Natural killer cell (primary cell): ENCODE results near the gene RPS19. TPM values are rescaled to one million over a fixed set of nuclear protein-coding genes. Genes with fewer than 3 reads are reported as not detected.

Source experiments
- ATAC-seq, 3 donors: fragments of 150-1000 bp in 2 of 3; fragments of 200-7000 bp in 1 of 3; cut with Tn5 transposase; 1 replicate in 1 of 3; 2 replicates in 2 of 3; pipeline ENCODE4 v1.10.0; 2021; ENCODE audit warnings: mild to moderate bottlenecking in 2 of 3, moderate library complexity in 2 of 3
- DNase-seq, 2 donors: peaks; one replicate each; pipeline versions ENCODE4 v3.0.0 to v3.0.0-alpha.2; 2013 to 2021; ENCODE audit warnings: mixed read lengths in 1 of 2
- H3K27ac ChIP-seq: one replicate; pipeline ENCODE4 v1.5.1; 2013; ENCODE audit warnings: mild to moderate bottlenecking, low read length
- H3K27me3 ChIP-seq: one replicate; pipeline ENCODE4 v1.6.1; 2013; ENCODE audit warnings: low read length; ENCODE audit not compliant: control insufficient read depth, insufficient read depth
- H3K36me3 ChIP-seq: one replicate; pipeline ENCODE4 v1.6.1; 2013; ENCODE audit warnings: low read length; ENCODE audit not compliant: control insufficient read depth, insufficient read depth
- H3K4me1 ChIP-seq: one replicate; pipeline ENCODE4 v1.6.1; 2013; ENCODE audit warnings: low read length; ENCODE audit not compliant: control insufficient read depth, insufficient read depth
- H3K4me3 ChIP-seq: one replicate; pipeline ENCODE4 v1.5.1; 2013; ENCODE audit warnings: low read length
- H3K9me3 ChIP-seq: one replicate; pipeline ENCODE4 v1.6.1; 2013; ENCODE audit warnings: low read length; ENCODE audit not compliant: control insufficient read depth, insufficient read depth
- H3K27ac Mint-ChIP-seq, 2 donors: one replicate each; pipeline ENCODE4 v1.8.0; 2022; ENCODE audit warnings: mild to moderate bottlenecking in 2 of 2, mixed read lengths in 2 of 2, moderate library complexity in 1 of 2
- H3K27me3 Mint-ChIP-seq, 2 donors: one replicate each; pipeline ENCODE4 v1.8.0; 2022; ENCODE audit warnings: low read depth in 2 of 2, mixed read lengths in 2 of 2
- H3K36me3 Mint-ChIP-seq: one replicate; pipeline ENCODE4 v1.8.0; 2022; ENCODE audit warnings: mixed read lengths
- H3K4me1 Mint-ChIP-seq, 2 donors: one replicate each; pipeline ENCODE4 v1.8.0; 2022; ENCODE audit warnings: mixed read lengths in 2 of 2
- H3K4me3 Mint-ChIP-seq: one replicate; pipeline ENCODE4 v1.8.0; 2022; ENCODE audit warnings: mild to moderate bottlenecking, moderate library complexity, mixed read lengths
- H3K9me3 Mint-ChIP-seq, 2 donors: one replicate each; pipeline ENCODE4 v1.8.0; 2022; ENCODE audit warnings: mixed read lengths in 2 of 2
- CTCF ChIP-seq: fragments of 200-600 bp; IDR thresholded peaks from one replicate; pipeline ENCODE4 v1.8.0; 2022; ENCODE audit warnings: antibody characterized with exemption
- WGBS: methylation state at CpG from one replicate; pipeline ENCODE4 v1.1.7; 2013; ENCODE audit warnings: missing lambda C conversion rate; ENCODE audit not compliant: insufficient coverage; 5-methylcytosine and 5-hydroxymethylcytosine counted together
- intact Hi-C: fragments of 100-400 bp; cut with micrococcal nuclease; formaldehyde crosslinking; loops from one replicate; pipeline ENCODE4 v1.14.2; 2022
- total RNA-seq, 4 donors: library from RNA; stranded (reverse); fragments of 120-200 nt in 1 of 4; gene quantifications; one replicate each; pipeline versions ENCODE4 v1.2.3 to v1.2.4, GENCODE V29; 2013 to 2022

Gene RPS19
- total RNA-seq, 3 donors from 2014 or later (not counting 1 experiment from before 2014, with no cell fraction given), result 1,358 to 1,814 (median 1,709) TPM

- Mint-ChIP-seq H3K36me3 (no peaks in the 10 kb centered on the region), H3K4me1 (peaks cover 31 to 80% of the 10 kb centered on the region in 2 donors), H3K27ac (peak overlapping the region; percentile 59 to 77), H3K9me3 (no peaks in the 10 kb centered on the region), H3K4me3 (peak overlapping the region; percentile 65), H3K27me3 (no peaks in the 10 kb centered on the region)
- H3K27me3 ChIP-seq, result no peaks in the 10 kb centered on the region
- TF ChIP-seq CTCF, result no peak
- intact Hi-C loops, result no loop called here
- peaks cover 2% of the 10 kb centered on the region for H3K36me3 ChIP-seq
- WGBS, result 91% methylated on average over 7 of the region's 7 CpGs
- no peak overlapping the region for H3K27ac ChIP-seq
- DNase-seq (no peak), ATAC-seq (no peak)
- no peak overlapping the region for H3K4me3 ChIP-seq
- H3K9me3 ChIP-seq, result no peaks in the 10 kb centered on the region
- H3K4me1 ChIP-seq, result peaks cover 80% of the 10 kb centered on the region
Measured at GRCh38 chr19:41879670-41880328, 19.7 kb downstream of the RPS19 start.

- H3K36me3 Mint-ChIP-seq, result no peaks in the 10 kb centered on the region
- no peak for TF ChIP-seq CTCF
- no peak overlapping the region for H3K27ac ChIP-seq
- peak overlapping the region; percentile 59 to 77 for H3K27ac Mint-ChIP-seq
- intact Hi-C loops, result no loop called here
- no peaks in the 10 kb centered on the region for H3K27me3 ChIP-seq
- H3K4me1 Mint-ChIP-seq, result peaks cover 36 to 85% of the 10 kb centered on the region in 2 donors
- WGBS, result 94% methylated on average over 2 of the region's 5 CpGs
- H3K4me3 ChIP-seq, result no peak overlapping the region
- H3K9me3 Mint-ChIP-seq, result no peaks in the 10 kb centered on the region
- H3K27me3 Mint-ChIP-seq, result no peaks in the 10 kb centered on the region
- H3K4me1 ChIP-seq, result peaks cover 80% of the 10 kb centered on the region
- peaks cover 4% of the 10 kb centered on the region for H3K36me3 ChIP-seq
- DNase-seq (no peak), ATAC-seq (no peak)
- peak overlapping the region; percentile 65 for H3K4me3 Mint-ChIP-seq
- H3K9me3 ChIP-seq, result no peaks in the 10 kb centered on the region
Measured at GRCh38 chr19:41880329-41880708, 20.3 kb downstream of the RPS19 start.

- intact Hi-C loops, result no loop called here
Measured at GRCh38 chr19:41882568-41883462, 22.8 kb downstream of the RPS19 start, which contains the start of gene ARHGEF1. TSS of gene ARHGEF1 (plus strand) at chr19:41883184. CDS start at chr19:41888083, 4,899 bp downstream.

More at GRCh38 chr19:41882568-41883462, 22.8 kb downstream of the RPS19 start, which contains the start of gene ARHGEF1:
- Mint-ChIP-seq H3K4me3 (peak within 1 kb of the TSS; percentile 92), H3K27me3 (no peaks in the 10 kb centered on the region), H3K27ac (peak within 1 kb of the TSS; percentile 84 to 89), H3K36me3 (no peaks in the 10 kb centered on the region), H3K4me1 (peaks cover 42 to 86% of the 10 kb centered on the region in 2 donors), H3K9me3 (no peaks in the 10 kb centered on the region)
- Histone ChIP-seq H3K27me3 (no peaks in the 10 kb centered on the region), H3K27ac (peak within 1 kb of the TSS; percentile 86), H3K36me3 (peaks cover 4% of the 10 kb centered on the region), H3K4me1 (peaks cover 79% of the 10 kb centered on the region), H3K9me3 (no peaks in the 10 kb centered on the region), H3K4me3 (peak within 1 kb of the TSS; percentile 93)
- DNase-seq (peak; percentile 51 to 77), ATAC-seq (peak in 1 of 3 donors; percentile 6)
- TF ChIP-seq CTCF, result no peak
- WGBS, result under 1% methylated on average over 80 of the region's 80 CpGs
